HL-60 (cell line): ENCODE data around the gene ACSL4.
"Not testable (repeated sequence)": the region's sequence is repeated elsewhere in the genome, so short reads cannot be mapped to it uniquely, and the experiment has no call there.

Experiments used
- DNase-seq, 2 experiments: peaks; one replicate each; pipeline ENCODE4 v3.0.0-alpha.2; 2010 to 2020; ENCODE audit warnings: low read depth in 1 of 2, low spot score in 1 of 2
- H3K27ac ChIP-seq: fragments of 250-450 bp; sonication (Bioruptor Pico); replicated peaks from 2 replicates; pipeline ENCODE4 v1.5.1; 2020; ENCODE audit warnings: mild to moderate bottlenecking, moderate library complexity
- H3K27me3 ChIP-seq: fragments of 250-450 bp; sonication (Bioruptor Pico); 2 replicates; pipeline ENCODE4 v1.5.1; 2021; ENCODE audit warnings: mild to moderate bottlenecking, moderate library complexity; ENCODE audit not compliant: insufficient read depth, poor library complexity, severe bottlenecking
- H3K4me3 ChIP-seq: replicated peaks from 2 replicates; pipeline ENCODE4 v1.5.1; 2011; ENCODE audit warnings: mild to moderate bottlenecking, control low read depth, low read length; ENCODE audit not compliant: insufficient read depth
- CTCF ChIP-seq: IDR thresholded peaks from one replicate; pipeline ENCODE4 v1.5.1; 2011; ENCODE audit warnings: low read length, control low read depth, inconsistent platforms; ENCODE audit not compliant: insufficient read depth
- GABPA ChIP-seq: IDR thresholded peaks from 2 replicates; pipeline ENCODE4 v1.6.1; 2012; ENCODE audit warnings: low read depth
- POLR2AphosphoS5 ChIP-seq: IDR thresholded peaks from 2 replicates; pipeline ENCODE4 v1.6.1; 2012; ENCODE audit warnings: low read depth
- REST ChIP-seq: IDR thresholded peaks from 2 replicates; pipeline ENCODE4 v1.6.1; 2012; ENCODE audit warnings: low read depth; ENCODE audit not compliant: insufficient replicate concordance
- SPI1 ChIP-seq: IDR thresholded peaks from 2 replicates; pipeline ENCODE4 v1.6.1; 2012; ENCODE audit warnings: low read depth, mild to moderate bottlenecking, borderline replicate concordance

ACSL4 gene

GRCh38 chrX:109672239-109672638 lies 60.8 kb downstream of the ACSL4 start:
- no peak for TF ChIP-seq CTCF
- TF ChIP-seq SPI1 = no peak
- no peak for TF ChIP-seq GABPA
- no peak for TF ChIP-seq REST
- TF ChIP-seq POLR2AphosphoS5 = no peak
- Histone ChIP-seq H3K27ac (no peak overlapping the region), H3K4me3 (no peak overlapping the region), H3K27me3 (no peaks in the 10 kb centered on the region)
- no peak for DNase-seq

GRCh38 chrX:109671170-109671569 lies 61.9 kb downstream of the ACSL4 start:
- H3K27me3 ChIP-seq, H3K27ac ChIP-seq, H3K4me3 ChIP-seq, DNase-seq: not testable (repeated sequence)

- no peak for TF ChIP-seq CTCF
- TF ChIP-seq GABPA = no peak
- TF ChIP-seq SPI1 = no peak
- TF ChIP-seq POLR2AphosphoS5 = no peak
- TF ChIP-seq REST = no peak
- Histone ChIP-seq H3K27ac (no peak overlapping the region), H3K27me3 (no peaks in the 10 kb centered on the region), H3K4me3 (no peak overlapping the region)
- DNase-seq = no peak
Observed at GRCh38 chrX:109667986-109668385, 65.1 kb downstream of the ACSL4 start.

GRCh38 chrX:109660435-109661143 lies 72.5 kb downstream of the ACSL4 start:
- H3K27ac ChIP-seq = no peak overlapping the region
- no peak overlapping the region for H3K4me3 ChIP-seq
- H3K27me3 ChIP-seq = no peaks in the 10 kb centered on the region
- TF ChIP-seq REST (no peak), POLR2AphosphoS5 (no peak), CTCF (no peak), GABPA (no peak), SPI1 (no peak)
- no peak for DNase-seq
